ENCODE measurements around the gene TNFRSF11A.

The TNFRSF11A gene

GRCh38 chr18:62365420-62365819 lies 40.3 kb downstream of the TNFRSF11A start:
- H3K4me1 ChIP-seq (ENCODE audit: low read length): peaks cover 26% of the 10 kb centered on the region

GRCh38 chr18:62366992-62367391 lies 41.9 kb downstream of the TNFRSF11A start:
- TF ChIP-seq CTCF (IDR thresholded peaks at IDR 0.05; ENCODE audit: low read depth, low read length) (no peak), EZH2phosphoT487 (IDR thresholded peaks at IDR 0.05; ENCODE audit: low read depth) (no peak)
- Histone ChIP-seq H3K9ac (ENCODE audit: low read length) (no peak overlapping the region), H3K4me1 (ENCODE audit: low read length) (peaks cover 36% of the 10 kb centered on the region), H3K27me3 (ENCODE audit: low read depth, low read length) (peaks cover 73% of the 10 kb centered on the region), H2AFZ (ENCODE audit: low read depth, low read length) (no peak overlapping the region), H3K4me3 (ENCODE audit: low read length) (no peak overlapping the region), H4K20me1 (ENCODE audit: insufficient read depth, low read length) (peaks cover 11% of the 10 kb centered on the region), H3K4me2 (ENCODE audit: low read length) (no peak overlapping the region), H3K9me3 (ENCODE audit: insufficient read depth, low read length) (no peaks in the 10 kb centered on the region), H3K79me2 (ENCODE audit: low read length) (no peaks in the 10 kb centered on the region), H3K36me3 (replicated peaks; ENCODE audit: low read depth, low read length) (no peaks in the 10 kb centered on the region), H3K27ac (ENCODE audit: low read length) (no peak overlapping the region)

More at GRCh38 chr18:62365420-62365819, 40.3 kb downstream of the TNFRSF11A start:
- Histone ChIP-seq H3K27ac (ENCODE audit: low read length) (no peak overlapping the region), H4K20me1 (ENCODE audit: insufficient read depth, low read length) (peaks cover 11% of the 10 kb centered on the region), H2AFZ (ENCODE audit: low read depth, low read length) (no peak overlapping the region), H3K4me2 (ENCODE audit: low read length) (no peak overlapping the region), H3K79me2 (ENCODE audit: low read length) (no peaks in the 10 kb centered on the region), H3K27me3 (ENCODE audit: low read depth, low read length) (peaks cover 78% of the 10 kb centered on the region), H3K9ac (ENCODE audit: low read length) (no peak overlapping the region), H3K4me3 (ENCODE audit: low read length) (no peak overlapping the region), H3K9me3 (ENCODE audit: insufficient read depth, low read length) (no peaks in the 10 kb centered on the region), H3K36me3 (replicated peaks; ENCODE audit: low read depth, low read length) (no peaks in the 10 kb centered on the region)
- TF ChIP-seq EZH2phosphoT487 (IDR thresholded peaks at IDR 0.05; ENCODE audit: low read depth): no peak
- no peak for TF ChIP-seq CTCF (IDR thresholded peaks at IDR 0.05; ENCODE audit: low read depth, low read length)

- no peaks in the 10 kb centered on the region for H3K79me2 ChIP-seq (ENCODE audit: low read length)
- no peaks in the 10 kb centered on the region for H3K36me3 ChIP-seq (replicated peaks; ENCODE audit: low read depth, low read length)
- no peak overlapping the region for H3K27ac ChIP-seq (ENCODE audit: low read length)
- no peaks in the 10 kb centered on the region for H3K9me3 ChIP-seq (ENCODE audit: insufficient read depth, low read length)
- H3K9ac ChIP-seq (ENCODE audit: low read length): no peak overlapping the region
- peak overlapping the region; percentile 46 for H3K4me2 ChIP-seq (ENCODE audit: low read length)
- H4K20me1 ChIP-seq (ENCODE audit: insufficient read depth, low read length): peaks cover 11% of the 10 kb centered on the region
- H2AFZ ChIP-seq (ENCODE audit: low read depth, low read length): no peak overlapping the region
- no peak overlapping the region for H3K4me3 ChIP-seq (ENCODE audit: low read length)
- peaks cover 46% of the 10 kb centered on the region for H3K4me1 ChIP-seq (ENCODE audit: low read length)
- TF ChIP-seq EZH2phosphoT487 (IDR thresholded peaks at IDR 0.05; ENCODE audit: low read depth) (no peak; the same call in 1 of the 2 replicates), CTCF (IDR thresholded peaks at IDR 0.05; ENCODE audit: low read depth, low read length) (no peak)
- H3K27me3 ChIP-seq (ENCODE audit: low read depth, low read length): peaks cover 76% of the 10 kb centered on the region
Observed at GRCh38 chr18:62368100-62368499, 43.0 kb downstream of the TNFRSF11A start.

- Histone ChIP-seq H3K4me2 (ENCODE audit: low read length) (no peak overlapping the region), H3K9ac (ENCODE audit: low read length) (no peak overlapping the region), H3K9me3 (ENCODE audit: insufficient read depth, low read length) (no peaks in the 10 kb centered on the region), H3K27ac (ENCODE audit: low read length) (no peak overlapping the region), H4K20me1 (ENCODE audit: insufficient read depth, low read length) (peaks cover 6% of the 10 kb centered on the region; the same call in 1 of the 2 replicates), H3K4me3 (ENCODE audit: low read length) (no peak overlapping the region), H3K27me3 (ENCODE audit: low read depth, low read length) (peaks cover 76% of the 10 kb centered on the region), H3K4me1 (ENCODE audit: low read length) (peaks cover 56% of the 10 kb centered on the region), H3K79me2 (ENCODE audit: low read length) (no peaks in the 10 kb centered on the region), H3K36me3 (replicated peaks; ENCODE audit: low read depth, low read length) (no peaks in the 10 kb centered on the region), H2AFZ (ENCODE audit: low read depth, low read length) (no peak overlapping the region)
- TF ChIP-seq EZH2phosphoT487 (IDR thresholded peaks at IDR 0.05; ENCODE audit: low read depth): no peak
- no peak for TF ChIP-seq CTCF (IDR thresholded peaks at IDR 0.05; ENCODE audit: low read depth, low read length)
Observed at GRCh38 chr18:62369129-62369644, 44.1 kb downstream of the TNFRSF11A start.

All from OCI-LY3 (cell line).